OCI-LY7 (cell line): Measurements from ENCODE around the gene WNT11. TPM values are rescaled to one million over a fixed set of nuclear protein-coding genes. Genes with fewer than 3 reads are reported as not detected.

ENCODE experiments used
- BruUV-seq: library from RNA; stranded (reverse); fragments of 400-500 nt; replicated peaks from 2 replicates; lab custom pipeline; 2021; lab: Mats Ljungman, UMichigan
- CTCF ChIA-PET: fragments of 300-600 bp; sonication (Branson Sonifier 250); formaldehyde crosslinking; loops from one replicate; lab custom pipeline; 2022; ENCODE audit warnings: antibody characterized with exemption; ENCODE audit not compliant: unreplicated experiment; lab: Charles Lee
- POLR2A ChIA-PET: fragments of 300-600 bp; sonication (Branson Sonifier 250); formaldehyde crosslinking; loops from one replicate; lab custom pipeline; 2022; ENCODE audit warnings: antibody characterized with exemption; lab: Charles Lee
- DNase-seq: peaks from one replicate; pipeline ENCODE4 v3.0.0-alpha.2; 2015; ENCODE audit warnings: low spot score
- H2AFZ ChIP-seq: fragments of 200-600 bp; sonication (generic), shearing (Covaris generic); 2 replicates; pipeline ENCODE4 v1.6.1; 2014; ENCODE audit warnings: mild to moderate bottlenecking, antibody characterized with exemption, low read length, moderate library complexity
- H3K27ac ChIP-seq: fragments of 200-600 bp; sonication (generic); 2 replicates; pipeline ENCODE4 v1.5.1; 2014; ENCODE audit warnings: mixed run types, low read depth, mild to moderate bottlenecking, moderate library complexity, low read length, inconsistent platforms; ENCODE audit not compliant: poor library complexity, severe bottlenecking
- H3K36me3 ChIP-seq: fragments of 200-600 bp; sonication (generic); 2 replicates; pipeline ENCODE4 v1.6.1; 2014; ENCODE audit warnings: mild to moderate bottlenecking, antibody characterized with exemption, low read length, moderate library complexity, mixed read lengths; ENCODE audit not compliant: insufficient read depth
- H3K4me1 ChIP-seq: fragments of 200-600 bp; sonication (generic); 2 replicates; pipeline ENCODE4 v1.5.1; 2014; ENCODE audit warnings: mild to moderate bottlenecking, low read length; ENCODE audit not compliant: insufficient read depth, poor library complexity, severe bottlenecking
- H3K4me2 ChIP-seq: fragments of 200-600 bp; sonication (generic); 2 replicates; pipeline ENCODE4 v1.6.1; 2014; ENCODE audit warnings: mild to moderate bottlenecking, low read length
- H3K4me3 ChIP-seq: fragments of 200-600 bp; sonication (generic); 2 replicates; pipeline ENCODE4 v1.5.1; 2014; ENCODE audit warnings: mild to moderate bottlenecking, low read depth, low read length; ENCODE audit not compliant: poor library complexity, severe bottlenecking
- H3K79me2 ChIP-seq: fragments of 200-600 bp; sonication (generic); 2 replicates; pipeline ENCODE4 v1.6.1; 2016; ENCODE audit warnings: low read depth, mild to moderate bottlenecking, low read length, moderate library complexity, mixed read lengths; ENCODE audit not compliant: insufficient read depth
- H3K9me2 ChIP-seq: fragments of 200-600 bp; sonication (generic); 2 replicates; pipeline ENCODE4 v1.6.1; 2016; ENCODE audit warnings: mild to moderate bottlenecking, low read length, mixed read lengths; ENCODE audit not compliant: insufficient read depth
- H3K9me3 ChIP-seq: fragments of 200-600 bp; sonication (generic); 2 replicates; pipeline ENCODE4 v1.6.1; 2014; ENCODE audit warnings: mild to moderate bottlenecking, mixed run types, low read length, mixed read lengths
- H4K20me1 ChIP-seq: fragments of 200-600 bp; sonication (generic); 2 replicates; pipeline ENCODE4 v1.6.1; 2014; ENCODE audit warnings: mild to moderate bottlenecking, antibody characterized with exemption, low read length, moderate library complexity, mixed read lengths; ENCODE audit not compliant: insufficient read depth
- CTCF ChIP-seq: fragments of 200-600 bp; sonication (generic); conservative IDR thresholded peaks from 2 replicates; pipeline ENCODE4 v1.5.1; 2014; ENCODE audit warnings: mild to moderate bottlenecking, antibody characterized with exemption, low read length, moderate library complexity, mixed read lengths
- EZH2phosphoT487 ChIP-seq: fragments of 200-600 bp; sonication (generic); IDR thresholded peaks from 2 replicates; pipeline ENCODE4 v1.6.1; 2018; ENCODE audit warnings: low read depth, borderline replicate concordance, mild to moderate bottlenecking, mixed run types, antibody characterized with exemption, low read length, moderate library complexity, mixed read lengths
- intact Hi-C: fragments of 100-400 bp; cut with micrococcal nuclease; formaldehyde crosslinking; loops from one replicate; pipeline ENCODE4 v1.10.0; 2022; ENCODE audit not compliant: unreplicated experiment
- total RNA-seq, 2 experiments: library from RNA; depleted of rRNA in 1 of 2; stranded (reverse); fragments of >200 nt in 1 of 2; shearing (Covaris generic) in 1 of 2; gene quantifications; 2 replicates each; pipeline ENCODE4 v1.2.3, GENCODE V29; 2014 to 2022

Gene WNT11
- total RNA-seq, 2 experiments from 2014 or later, result not detected

- H4K20me1 ChIP-seq, result no peaks in the 10 kb centered on the region
- no peaks in the 10 kb centered on the region for H3K79me2 ChIP-seq
- ChIA-PET POLR2A (no interaction called here), CTCF (no interaction called here)
- no peaks in the 10 kb centered on the region for H3K9me3 ChIP-seq
- H3K4me2 ChIP-seq, result no peak overlapping the region
- DNase-seq, result no peak
- H3K36me3 ChIP-seq, result no peaks in the 10 kb centered on the region
- H3K4me3 ChIP-seq, result no peak overlapping the region
- TF ChIP-seq EZH2phosphoT487, result no peak
- no peak for TF ChIP-seq CTCF
- no peak overlapping the region for H2AFZ ChIP-seq
- no peaks in the 10 kb centered on the region for H3K4me1 ChIP-seq
- H3K9me2 ChIP-seq, result no peaks in the 10 kb centered on the region
- BruUV-seq, result no TSS peak
- H3K27ac ChIP-seq, result no peak overlapping the region
- intact Hi-C loops, result loop anchor here (5.0 kb wide), 1 partner anchor 294 kb away; no protein-coding TSS in a partner anchor
Measured at GRCh38 chr11:76193219-76193618, 13.1 kb downstream of the WNT11 start.

- no peak overlapping the region for H2AFZ ChIP-seq
- H3K4me1 ChIP-seq, result no peaks in the 10 kb centered on the region
- H3K27ac ChIP-seq, result no peak overlapping the region
- H3K4me3 ChIP-seq, result no peak overlapping the region
- no peaks in the 10 kb centered on the region for H3K9me3 ChIP-seq
- DNase-seq, result no peak
- intact Hi-C loops, result loop anchor here (5.0 kb wide), 1 partner anchor 297 kb away; no protein-coding TSS in a partner anchor
- H3K4me2 ChIP-seq, result no peak overlapping the region
- POLR2A ChIA-PET, result no interaction called here
- no peaks in the 10 kb centered on the region for H3K36me3 ChIP-seq
- BruUV-seq, result no TSS peak
- TF ChIP-seq EZH2phosphoT487, result no peak
- TF ChIP-seq CTCF, result no peak
- H4K20me1 ChIP-seq, result no peaks in the 10 kb centered on the region
- no peaks in the 10 kb centered on the region for H3K79me2 ChIP-seq
- CTCF ChIA-PET, result no interaction called here
- H3K9me2 ChIP-seq, result no peaks in the 10 kb centered on the region
Measured at GRCh38 chr11:76190376-76190775, 15.9 kb downstream of the WNT11 start.

- H3K4me2 ChIP-seq, result no peak overlapping the region
- H2AFZ ChIP-seq, result no peak overlapping the region
- POLR2A ChIA-PET, result no interaction called here
- H3K27ac ChIP-seq, result no peak overlapping the region
- H3K9me3 ChIP-seq, result no peaks in the 10 kb centered on the region
- H4K20me1 ChIP-seq, result no peaks in the 10 kb centered on the region
- no peaks in the 10 kb centered on the region for H3K36me3 ChIP-seq
- H3K4me3 ChIP-seq, result no peak overlapping the region
- CTCF ChIA-PET, result interaction anchor here (0.6 kb wide), 1 partner anchor 72 kb away, joined by 6 read pairs; no protein-coding TSS in a partner anchor
- H3K4me1 ChIP-seq, result no peaks in the 10 kb centered on the region
- intact Hi-C loops, result loop anchor here (5.0 kb wide), 1 partner anchor 298 kb away; no protein-coding TSS in a partner anchor
- no peaks in the 10 kb centered on the region for H3K9me2 ChIP-seq
- BruUV-seq, result no TSS peak
- no peaks in the 10 kb centered on the region for H3K79me2 ChIP-seq
- DNase-seq, result no peak
- no peak for TF ChIP-seq CTCF
- no peak for TF ChIP-seq EZH2phosphoT487
Measured at GRCh38 chr11:76189682-76190081, 16.6 kb downstream of the WNT11 start.
